Measurements from ENCODE around the gene CEMIP. TPM values are rescaled to one million over a fixed set of nuclear protein-coding genes. Genes with fewer than 3 reads are reported as not detected.

The CEMIP gene
- total and polyA plus RNA-seq, 2 of the 8 experiments (the other 6 are each of a cell fraction or from before 2014, with no cell fraction given): 0.11 to 0.60 TPM

DNA sequence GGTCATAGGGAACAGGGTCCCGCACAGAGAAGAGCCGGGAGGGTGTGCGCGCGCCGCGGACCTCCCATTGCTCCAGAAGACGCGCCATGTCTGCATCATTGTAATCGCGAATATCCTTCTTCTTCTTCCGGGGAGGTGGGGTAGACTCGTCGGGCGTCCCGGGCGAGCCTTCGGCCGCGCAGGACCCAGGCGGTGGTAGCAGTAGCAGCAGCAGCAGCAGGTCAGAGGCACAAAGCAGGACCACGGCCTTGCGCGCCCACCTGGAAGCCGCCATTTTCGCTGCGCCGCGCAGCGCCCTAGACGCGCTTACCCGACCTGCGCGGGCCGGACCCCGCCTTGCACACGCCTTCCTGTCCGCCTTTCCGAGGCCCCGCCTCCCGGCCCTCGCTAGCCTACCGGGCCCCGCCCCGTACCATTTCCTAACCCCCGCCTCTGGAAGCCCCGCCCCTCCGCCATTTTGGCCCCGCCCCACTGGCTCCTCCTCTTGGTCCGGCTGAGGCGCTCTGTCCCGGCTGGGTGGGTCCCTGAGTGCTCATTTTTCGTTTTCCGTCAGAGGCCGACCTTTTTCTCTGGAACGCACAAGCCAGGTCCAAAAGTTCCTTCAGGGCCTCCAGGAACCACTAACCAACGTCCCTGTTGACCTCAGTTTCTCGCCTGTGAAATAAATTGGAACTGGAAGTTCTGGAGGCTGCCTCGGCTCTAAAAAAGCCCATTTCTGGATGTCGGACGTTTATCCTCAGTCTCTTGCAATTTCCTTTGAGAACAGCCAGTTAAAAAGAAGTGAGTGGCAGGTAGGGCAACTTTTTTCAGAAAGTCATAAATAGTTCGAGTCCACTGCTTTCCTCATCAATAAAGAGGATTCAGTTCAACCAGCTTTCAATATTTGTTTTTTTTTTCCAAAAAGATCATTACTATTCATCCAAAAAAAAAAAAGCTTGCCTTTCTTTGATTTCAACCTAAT, 210.6 kb downstream of the CEMIP start, which contains the start of gene MESD (continued):
- TF ChIP-seq USF2 (IDR thresholded peaks at IDR 0.05; ENCODE audit: low read length): no peak
- TF ChIP-seq NANOG (IDR thresholded peaks at IDR 0.05; ENCODE audit: insufficient read depth, low read depth, low read length, poor library complexity, severe bottlenecking): no peak
- peak; percentile 81 for TF ChIP-seq CREB1 (IDR thresholded peaks at IDR 0.05)
- TF ChIP-seq, protein P1, sequence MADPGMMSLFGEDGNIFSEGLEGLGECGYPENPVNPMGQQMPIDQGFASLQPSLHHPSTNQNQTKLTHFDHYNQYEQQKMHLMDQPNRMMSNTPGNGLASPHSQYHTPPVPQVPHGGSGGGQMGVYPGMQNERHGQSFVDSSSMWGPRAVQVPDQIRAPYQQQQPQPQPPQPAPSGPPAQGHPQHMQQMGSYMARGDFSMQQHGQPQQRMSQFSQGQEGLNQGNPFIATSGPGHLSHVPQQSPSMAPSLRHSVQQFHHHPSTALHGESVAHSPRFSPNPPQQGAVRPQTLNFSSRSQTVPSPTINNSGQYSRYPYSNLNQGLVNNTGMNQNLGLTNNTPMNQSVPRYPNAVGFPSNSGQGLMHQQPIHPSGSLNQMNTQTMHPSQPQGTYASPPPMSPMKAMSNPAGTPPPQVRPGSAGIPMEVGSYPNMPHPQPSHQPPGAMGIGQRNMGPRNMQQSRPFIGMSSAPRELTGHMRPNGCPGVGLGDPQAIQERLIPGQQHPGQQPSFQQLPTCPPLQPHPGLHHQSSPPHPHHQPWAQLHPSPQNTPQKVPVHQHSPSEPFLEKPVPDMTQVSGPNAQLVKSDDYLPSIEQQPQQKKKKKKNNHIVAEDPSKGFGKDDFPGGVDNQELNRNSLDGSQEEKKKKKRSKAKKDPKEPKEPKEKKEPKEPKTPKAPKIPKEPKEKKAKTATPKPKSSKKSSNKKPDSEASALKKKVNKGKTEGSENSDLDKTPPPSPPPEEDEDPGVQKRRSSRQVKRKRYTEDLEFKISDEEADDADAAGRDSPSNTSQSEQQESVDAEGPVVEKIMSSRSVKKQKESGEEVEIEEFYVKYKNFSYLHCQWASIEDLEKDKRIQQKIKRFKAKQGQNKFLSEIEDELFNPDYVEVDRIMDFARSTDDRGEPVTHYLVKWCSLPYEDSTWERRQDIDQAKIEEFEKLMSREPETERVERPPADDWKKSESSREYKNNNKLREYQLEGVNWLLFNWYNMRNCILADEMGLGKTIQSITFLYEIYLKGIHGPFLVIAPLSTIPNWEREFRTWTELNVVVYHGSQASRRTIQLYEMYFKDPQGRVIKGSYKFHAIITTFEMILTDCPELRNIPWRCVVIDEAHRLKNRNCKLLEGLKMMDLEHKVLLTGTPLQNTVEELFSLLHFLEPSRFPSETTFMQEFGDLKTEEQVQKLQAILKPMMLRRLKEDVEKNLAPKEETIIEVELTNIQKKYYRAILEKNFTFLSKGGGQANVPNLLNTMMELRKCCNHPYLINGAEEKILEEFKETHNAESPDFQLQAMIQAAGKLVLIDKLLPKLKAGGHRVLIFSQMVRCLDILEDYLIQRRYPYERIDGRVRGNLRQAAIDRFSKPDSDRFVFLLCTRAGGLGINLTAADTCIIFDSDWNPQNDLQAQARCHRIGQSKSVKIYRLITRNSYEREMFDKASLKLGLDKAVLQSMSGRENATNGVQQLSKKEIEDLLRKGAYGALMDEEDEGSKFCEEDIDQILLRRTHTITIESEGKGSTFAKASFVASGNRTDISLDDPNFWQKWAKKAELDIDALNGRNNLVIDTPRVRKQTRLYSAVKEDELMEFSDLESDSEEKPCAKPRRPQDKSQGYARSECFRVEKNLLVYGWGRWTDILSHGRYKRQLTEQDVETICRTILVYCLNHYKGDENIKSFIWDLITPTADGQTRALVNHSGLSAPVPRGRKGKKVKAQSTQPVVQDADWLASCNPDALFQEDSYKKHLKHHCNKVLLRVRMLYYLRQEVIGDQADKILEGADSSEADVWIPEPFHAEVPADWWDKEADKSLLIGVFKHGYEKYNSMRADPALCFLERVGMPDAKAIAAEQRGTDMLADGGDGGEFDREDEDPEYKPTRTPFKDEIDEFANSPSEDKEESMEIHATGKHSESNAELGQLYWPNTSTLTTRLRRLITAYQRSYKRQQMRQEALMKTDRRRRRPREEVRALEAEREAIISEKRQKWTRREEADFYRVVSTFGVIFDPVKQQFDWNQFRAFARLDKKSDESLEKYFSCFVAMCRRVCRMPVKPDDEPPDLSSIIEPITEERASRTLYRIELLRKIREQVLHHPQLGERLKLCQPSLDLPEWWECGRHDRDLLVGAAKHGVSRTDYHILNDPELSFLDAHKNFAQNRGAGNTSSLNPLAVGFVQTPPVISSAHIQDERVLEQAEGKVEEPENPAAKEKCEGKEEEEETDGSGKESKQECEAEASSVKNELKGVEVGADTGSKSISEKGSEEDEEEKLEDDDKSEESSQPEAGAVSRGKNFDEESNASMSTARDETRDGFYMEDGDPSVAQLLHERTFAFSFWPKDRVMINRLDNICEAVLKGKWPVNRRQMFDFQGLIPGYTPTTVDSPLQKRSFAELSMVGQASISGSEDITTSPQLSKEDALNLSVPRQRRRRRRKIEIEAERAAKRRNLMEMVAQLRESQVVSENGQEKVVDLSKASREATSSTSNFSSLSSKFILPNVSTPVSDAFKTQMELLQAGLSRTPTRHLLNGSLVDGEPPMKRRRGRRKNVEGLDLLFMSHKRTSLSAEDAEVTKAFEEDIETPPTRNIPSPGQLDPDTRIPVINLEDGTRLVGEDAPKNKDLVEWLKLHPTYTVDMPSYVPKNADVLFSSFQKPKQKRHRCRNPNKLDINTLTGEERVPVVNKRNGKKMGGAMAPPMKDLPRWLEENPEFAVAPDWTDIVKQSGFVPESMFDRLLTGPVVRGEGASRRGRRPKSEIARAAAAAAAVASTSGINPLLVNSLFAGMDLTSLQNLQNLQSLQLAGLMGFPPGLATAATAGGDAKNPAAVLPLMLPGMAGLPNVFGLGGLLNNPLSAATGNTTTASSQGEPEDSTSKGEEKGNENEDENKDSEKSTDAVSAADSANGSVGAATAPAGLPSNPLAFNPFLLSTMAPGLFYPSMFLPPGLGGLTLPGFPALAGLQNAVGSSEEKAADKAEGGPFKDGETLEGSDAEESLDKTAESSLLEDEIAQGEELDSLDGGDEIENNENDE (IDR thresholded peaks at IDR 0.05; ENCODE audit: insufficient replicate concordance, low read length): no peak
- TF ChIP-seq, protein P2, sequence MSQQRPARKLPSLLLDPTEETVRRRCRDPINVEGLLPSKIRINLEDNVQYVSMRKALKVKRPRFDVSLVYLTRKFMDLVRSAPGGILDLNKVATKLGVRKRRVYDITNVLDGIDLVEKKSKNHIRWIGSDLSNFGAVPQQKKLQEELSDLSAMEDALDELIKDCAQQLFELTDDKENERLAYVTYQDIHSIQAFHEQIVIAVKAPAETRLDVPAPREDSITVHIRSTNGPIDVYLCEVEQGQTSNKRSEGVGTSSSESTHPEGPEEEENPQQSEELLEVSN (IDR thresholded peaks at IDR 0.05): no peak
- TF ChIP-seq SUZ12 (IDR thresholded peaks at IDR 0.05; ENCODE audit: low read length): no peak
- TF ChIP-seq NRF1 (IDR thresholded peaks at IDR 0.05; ENCODE audit: low read depth, low read length): peak; percentile 47; the same call in 1 of the 2 replicates
